NOMO-1 treated with DMSO at 0.1 percent for 48 hours (cell line): ENCODE measurements around the gene MPDU1.

Experiments
- DNase-seq: peaks from one replicate; lab custom pipeline; 2025; ENCODE audit not compliant: unreplicated experiment; lab: John Stamatoyannopoulos, UW

MPDU1 gene

DNA sequence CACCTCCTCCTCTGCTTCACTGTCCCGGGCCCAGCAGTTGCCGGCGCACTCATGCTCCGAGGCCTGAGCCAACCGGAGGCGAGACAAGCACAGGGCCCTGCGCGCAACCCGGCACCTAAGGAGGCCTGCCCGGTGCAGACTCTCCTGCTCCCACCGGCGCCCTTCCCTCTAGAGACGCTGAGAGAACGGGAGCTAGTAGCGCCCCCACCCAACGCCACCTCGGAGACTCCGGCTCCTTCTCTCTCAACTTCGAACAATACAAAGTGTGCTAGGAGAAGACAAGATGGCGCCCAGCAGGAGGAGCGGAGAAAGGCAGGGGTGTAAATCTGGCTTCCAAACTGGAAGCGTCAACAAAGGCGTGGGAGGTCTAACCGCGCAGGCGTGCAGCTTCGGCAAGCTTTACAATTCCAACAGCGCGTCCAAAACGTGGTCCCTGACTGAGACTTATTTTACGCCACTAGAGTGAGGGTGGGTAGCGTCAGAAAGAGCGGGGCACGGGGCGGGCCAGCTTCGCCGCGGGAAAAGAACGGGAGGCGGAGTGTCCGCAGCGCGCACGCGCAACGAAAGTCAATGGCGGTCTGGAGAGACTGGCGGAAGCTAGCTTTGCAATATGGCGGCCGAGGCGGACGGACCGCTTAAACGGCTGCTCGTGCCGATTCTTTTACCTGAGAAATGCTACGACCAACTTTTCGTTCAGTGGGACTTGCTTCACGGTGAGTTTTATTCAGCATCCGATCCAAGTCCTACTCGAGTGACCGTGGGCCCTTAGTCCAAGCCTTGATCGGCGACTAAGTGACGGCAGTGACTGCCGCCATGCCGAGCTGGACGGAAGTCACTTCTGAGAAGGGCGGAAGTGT lies at the start of gene MPDU1:
MPDU1 (plus strand) TSS at position 600 of the 857 bp plus-strand sequence; CDS start at position 611, 11 bp downstream.
- DNase-seq: peak; percentile 97

DNA sequence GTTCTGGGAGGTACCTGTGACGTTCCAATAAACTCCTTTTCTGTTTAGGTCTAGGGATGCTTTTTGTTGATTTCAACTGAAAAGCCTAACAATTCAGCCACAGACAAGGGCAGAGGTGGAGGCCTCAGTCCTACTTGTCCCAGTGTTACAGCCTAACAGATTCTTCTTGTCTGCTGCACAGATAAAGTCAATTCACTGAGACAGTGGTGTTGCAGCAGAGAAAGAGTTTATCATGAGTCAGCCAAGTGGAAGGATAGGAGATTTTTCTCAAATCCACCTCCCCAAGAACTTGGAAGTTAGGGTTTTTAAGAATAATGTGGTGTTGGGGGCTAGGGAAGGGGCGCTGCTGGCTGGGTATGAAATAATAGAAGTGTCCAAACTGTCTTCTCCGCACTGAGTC lies 45.6 kb upstream of the MPDU1 start:
- DNase-seq: no peak

DNA sequence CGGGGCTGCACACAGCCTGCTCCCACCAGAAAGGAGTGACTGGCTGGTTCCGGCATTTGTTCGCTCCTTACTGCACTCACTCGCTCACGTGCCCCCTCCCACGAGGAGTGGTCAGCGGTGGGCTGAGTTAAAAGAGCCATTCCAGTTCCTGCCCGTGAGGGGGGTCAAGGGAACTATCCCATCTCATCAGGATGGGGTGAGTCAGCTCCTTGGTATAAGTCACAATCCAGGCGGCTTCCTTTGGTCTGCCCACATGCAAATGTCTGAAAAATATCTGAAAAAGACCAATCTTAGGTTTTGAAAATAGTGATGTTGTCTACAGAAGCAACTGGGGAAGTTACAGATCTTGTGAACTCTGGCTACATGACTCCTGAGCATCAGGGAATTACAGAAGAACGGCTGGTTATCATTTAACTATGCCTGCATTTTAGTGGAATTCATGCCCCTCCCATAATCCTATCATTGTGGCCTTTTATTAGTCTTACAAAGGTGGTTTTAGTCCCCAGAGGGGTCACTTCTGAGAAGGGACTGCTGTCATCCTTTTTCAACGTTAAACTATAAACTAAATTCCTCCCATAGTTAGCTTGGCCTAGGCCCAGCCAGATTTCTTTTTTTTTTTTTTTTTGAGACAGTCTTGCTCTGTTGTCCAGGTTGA lies 44.6 kb upstream of the MPDU1 start:
- DNase-seq: no peak

DNA sequence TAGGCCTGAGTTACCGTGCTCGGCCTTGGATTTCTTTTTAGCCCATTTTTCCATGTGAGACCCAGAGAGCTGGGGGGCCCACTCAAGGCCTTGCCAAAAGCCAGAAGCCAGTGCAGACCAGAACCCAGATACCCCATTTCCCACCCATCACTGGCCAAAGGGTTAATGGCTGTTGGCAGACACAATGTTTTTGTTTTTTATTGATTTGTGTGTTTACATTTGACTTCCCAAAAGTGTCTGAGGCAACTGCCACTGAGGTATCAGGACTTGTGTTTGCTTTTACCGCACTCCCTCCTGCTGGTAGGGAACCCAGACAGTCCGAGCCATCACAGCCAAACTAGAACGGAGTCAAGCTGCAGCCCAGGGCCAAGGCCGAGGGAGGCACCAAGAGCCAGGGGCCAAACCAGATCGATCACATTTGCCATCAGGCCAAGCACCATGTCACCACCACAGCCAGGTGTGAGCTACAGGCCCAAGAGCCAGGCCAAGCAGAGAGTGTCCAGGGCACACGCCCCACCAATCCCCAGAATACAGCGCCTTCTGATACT lies 42.5 kb upstream of the MPDU1 start:
- no peak for DNase-seq

DNA sequence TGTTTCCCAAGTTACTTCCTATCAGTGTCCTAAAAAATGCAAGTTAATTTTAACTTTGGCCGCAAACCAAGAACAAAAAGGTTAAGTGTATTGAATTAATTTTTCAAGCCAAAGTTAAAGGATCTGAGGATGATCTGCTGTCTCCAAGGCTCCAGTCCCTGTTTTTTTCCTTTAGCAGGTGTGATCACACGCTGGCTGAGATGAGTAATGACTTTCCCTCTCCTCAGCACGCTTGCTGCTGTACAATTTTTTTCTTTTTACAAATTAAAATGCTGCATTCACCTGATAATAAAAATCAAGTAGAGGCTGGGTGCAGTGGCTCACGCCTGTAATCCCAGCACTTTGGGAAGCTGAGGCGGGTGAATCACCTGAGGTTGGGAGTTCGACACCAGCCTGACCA lies 38.7 kb upstream of the MPDU1 start:
- DNase-seq: no peak

DNA sequence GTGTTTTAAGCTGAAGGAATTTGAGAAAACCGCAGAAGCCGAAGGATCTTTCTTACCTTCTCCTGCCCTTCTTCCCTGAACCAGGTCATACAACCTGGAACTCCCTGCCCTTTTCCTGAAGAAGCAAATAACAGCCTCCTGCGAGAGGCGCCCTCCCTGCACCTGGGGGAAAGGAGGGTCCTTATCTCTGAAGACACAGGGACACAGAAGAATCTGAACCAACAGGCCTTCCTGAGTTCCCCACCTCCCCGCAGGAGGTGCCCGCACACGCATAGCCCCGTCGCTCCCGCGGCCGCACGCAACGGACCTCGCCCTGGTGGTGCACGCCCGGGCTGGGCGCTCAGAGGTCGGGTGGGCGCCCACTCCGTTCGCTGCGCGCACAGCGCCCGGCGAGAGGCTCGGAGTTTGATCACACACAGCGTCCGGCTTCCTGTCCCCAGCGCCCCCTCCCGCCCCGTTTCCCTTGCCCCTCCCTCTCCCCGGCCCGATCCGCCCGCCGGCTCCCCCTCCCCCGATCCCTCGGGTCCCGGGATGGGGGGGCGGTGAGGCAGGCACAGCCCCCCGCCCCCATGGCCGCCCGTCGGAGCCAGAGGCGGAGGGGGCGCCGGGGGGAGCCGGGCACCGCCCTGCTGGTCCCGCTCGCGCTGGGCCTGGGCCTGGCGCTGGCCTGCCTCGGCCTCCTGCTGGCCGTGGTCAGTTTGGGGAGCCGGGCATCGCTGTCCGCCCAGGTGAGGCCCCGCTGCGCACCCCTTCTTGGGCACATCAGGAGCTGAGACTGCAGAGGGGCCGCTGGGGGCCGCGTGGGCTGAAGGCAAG lies 34.9 kb upstream of the MPDU1 start, which contains the start of gene TNFSF12:
TNFSF12 (plus strand) TSS at position 474 of the 816 bp plus-strand sequence; CDS start at position 570, 96 bp downstream.
- no peak for DNase-seq

DNA sequence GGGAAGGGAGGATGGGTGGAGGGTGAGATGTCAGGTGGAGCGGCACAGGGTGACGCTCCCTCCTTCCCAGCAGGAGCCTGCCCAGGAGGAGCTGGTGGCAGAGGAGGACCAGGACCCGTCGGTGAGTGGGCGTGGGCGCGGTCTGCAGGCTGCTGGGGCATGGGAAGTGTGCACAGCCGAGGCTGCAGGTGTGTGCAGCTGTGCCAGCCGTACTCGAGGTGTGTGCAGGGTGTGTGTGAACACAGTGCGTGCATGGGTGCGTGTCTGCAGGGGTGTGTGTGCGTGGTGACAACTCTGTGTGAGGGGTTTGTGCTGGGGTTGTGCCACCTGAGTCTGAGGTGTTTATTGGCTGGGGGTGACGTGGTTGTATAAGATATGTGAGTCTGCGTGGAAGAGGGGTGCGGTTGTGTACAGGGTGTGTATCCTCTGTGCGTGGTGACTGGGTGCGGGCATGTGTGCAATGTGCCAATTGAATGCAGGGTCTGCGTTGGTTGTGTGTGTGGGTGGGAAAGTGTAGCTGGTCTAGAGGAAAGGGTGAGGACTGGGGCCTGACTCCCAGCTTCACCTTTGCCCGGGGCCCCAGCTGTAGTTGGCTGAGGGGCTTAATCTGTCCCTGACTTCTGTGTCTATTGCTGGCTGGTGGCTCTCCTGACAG lies 34.1 kb upstream of the MPDU1 start:
- no peak for DNase-seq

DNA sequence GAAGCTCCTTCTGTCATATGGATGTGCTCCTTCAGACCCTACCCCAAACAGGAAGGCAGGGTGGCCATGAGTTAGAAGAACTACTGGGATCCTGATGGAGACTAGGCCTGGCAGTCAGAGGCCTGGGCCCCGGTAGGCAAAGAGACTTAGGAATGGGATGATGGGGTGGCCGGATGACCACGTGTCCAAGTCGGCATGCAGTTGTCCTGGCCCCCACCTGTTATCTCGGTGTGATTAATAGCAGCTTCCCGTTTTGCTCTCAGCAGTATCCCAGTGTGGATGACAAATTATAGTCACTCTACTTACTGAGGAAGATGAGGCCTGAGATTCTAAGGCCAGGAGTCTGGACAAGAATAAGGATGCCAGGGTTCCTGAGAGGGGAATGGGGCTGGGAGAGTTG lies 33.3 kb upstream of the MPDU1 start:
- DNase-seq: no peak

DNA sequence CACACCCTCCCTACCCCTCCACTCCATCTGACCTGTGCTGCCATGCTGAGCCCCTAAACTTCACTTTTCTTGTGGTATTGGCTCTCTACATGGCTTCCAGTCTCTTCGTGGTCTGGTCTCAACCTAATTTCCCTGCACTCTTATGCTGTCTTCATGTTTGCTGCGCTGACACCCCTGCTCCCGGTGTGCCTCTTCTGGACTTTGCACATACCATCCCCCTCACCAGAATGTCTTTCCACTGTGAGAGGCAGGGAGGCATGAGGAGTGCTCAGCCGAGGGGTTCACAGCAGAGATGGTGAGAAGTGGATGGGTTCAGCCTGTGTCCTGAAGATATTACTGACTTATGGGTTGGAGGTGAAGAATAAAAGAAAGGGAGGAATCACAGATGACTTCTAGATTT lies 32.3 kb upstream of the MPDU1 start:
- no peak for DNase-seq

DNA sequence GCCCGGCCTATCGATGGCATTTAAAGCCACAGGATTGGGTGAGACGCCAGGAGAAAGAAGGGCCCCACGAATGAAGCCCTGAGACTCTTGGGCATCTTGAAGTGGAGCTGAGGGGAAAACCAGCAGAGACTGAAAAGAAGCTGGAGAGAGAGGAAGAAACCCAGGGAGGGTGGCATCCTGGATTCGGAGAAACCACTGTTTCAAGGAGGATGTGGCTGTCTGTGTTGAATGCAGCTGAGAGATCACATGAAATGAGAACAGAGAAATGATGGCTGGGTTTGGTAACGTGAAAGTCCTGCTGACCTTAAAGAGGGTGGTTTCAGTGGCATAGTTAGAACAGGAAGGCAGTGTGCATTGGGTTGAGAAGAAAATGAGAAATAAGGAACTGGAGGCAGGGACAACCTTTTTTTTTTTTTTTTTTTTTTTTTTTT lies 31.0 kb upstream of the MPDU1 start:
- DNase-seq: peak; percentile 80

DNA sequence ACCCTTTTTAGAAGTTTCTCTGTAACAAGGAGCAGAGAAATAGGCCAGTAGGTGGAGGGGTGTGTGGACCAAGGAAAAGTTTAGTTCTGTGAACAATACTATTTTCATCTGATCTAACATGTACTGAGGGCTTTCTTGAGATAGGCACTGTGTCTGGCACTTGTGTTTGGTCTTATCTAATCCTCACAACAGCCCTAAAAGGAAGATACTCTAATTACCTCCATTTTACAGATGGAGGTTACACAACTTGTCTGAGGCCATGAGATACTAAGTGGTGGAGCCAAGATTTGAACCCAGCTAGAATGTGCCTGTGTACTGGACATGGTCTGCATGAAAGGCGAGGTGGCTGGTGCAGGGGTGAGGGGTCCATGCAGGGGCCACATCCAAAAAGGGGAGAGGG lies 30.3 kb upstream of the MPDU1 start:
- DNase-seq: no peak

DNA sequence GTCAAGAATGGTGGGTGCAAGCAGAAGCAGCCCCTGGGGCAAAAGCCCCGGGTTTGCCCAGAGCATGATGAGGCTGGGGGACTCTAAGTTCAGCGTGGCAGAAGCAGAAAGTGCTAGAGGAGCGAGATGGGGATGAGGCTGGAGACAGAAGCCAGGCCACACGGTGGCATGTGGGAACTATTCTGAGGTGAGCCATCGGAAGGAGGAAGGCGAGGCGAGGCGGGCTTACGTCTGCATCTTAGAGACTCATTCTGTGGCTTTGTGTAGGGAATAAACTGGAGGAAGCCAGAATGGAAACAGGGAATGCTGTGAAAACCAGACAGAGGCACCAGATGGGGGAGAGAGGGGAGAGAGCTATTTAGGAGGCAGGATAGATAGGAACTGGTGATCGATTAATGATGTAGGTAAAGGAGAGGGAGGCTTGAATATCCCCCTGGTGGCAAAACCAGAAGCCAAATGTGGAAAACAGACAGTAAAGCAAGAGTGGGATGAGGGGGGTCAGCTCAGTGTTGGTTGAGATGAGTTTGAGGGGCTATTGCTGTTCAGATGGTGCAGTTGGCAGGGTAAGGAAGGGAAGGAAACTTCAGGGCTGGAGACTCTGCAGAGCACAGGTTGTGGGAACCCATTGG lies 28.2 kb upstream of the MPDU1 start:
- DNase-seq: no peak

DNA sequence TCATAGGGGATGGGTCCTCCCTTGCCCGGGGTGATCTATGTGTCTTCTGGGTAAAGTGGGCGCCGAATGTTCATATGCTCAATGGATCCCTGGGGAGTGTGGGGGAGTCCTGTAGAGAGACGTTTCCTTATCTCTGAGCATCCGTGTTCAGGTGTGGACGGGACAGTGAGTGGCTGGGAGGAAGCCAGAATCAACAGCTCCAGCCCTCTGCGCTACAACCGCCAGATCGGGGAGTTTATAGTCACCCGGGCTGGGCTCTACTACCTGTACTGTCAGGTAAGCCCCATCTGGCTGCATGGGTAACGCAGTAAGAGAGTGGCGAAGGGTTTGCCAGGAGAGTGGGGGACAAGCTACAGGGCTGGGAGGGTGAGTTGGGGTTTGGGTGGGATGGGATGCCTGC lies 27.0 kb upstream of the MPDU1 start:
- DNase-seq: no peak

DNA sequence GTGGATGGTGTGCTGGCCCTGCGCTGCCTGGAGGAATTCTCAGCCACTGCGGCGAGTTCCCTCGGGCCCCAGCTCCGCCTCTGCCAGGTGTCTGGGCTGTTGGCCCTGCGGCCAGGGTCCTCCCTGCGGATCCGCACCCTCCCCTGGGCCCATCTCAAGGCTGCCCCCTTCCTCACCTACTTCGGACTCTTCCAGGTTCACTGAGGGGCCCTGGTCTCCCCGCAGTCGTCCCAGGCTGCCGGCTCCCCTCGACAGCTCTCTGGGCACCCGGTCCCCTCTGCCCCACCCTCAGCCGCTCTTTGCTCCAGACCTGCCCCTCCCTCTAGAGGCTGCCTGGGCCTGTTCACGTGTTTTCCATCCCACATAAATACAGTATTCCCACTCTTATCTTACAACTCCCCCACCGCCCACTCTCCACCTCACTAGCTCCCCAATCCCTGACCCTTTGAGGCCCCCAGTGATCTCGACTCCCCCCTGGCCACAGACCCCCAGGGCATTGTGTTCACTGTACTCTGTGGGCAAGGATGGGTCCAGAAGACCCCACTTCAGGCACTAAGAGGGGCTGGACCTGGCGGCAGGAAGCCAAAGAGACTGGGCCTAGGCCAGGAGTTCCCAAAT lies 26.4 kb upstream of the MPDU1 start:
- no peak for DNase-seq

DNA sequence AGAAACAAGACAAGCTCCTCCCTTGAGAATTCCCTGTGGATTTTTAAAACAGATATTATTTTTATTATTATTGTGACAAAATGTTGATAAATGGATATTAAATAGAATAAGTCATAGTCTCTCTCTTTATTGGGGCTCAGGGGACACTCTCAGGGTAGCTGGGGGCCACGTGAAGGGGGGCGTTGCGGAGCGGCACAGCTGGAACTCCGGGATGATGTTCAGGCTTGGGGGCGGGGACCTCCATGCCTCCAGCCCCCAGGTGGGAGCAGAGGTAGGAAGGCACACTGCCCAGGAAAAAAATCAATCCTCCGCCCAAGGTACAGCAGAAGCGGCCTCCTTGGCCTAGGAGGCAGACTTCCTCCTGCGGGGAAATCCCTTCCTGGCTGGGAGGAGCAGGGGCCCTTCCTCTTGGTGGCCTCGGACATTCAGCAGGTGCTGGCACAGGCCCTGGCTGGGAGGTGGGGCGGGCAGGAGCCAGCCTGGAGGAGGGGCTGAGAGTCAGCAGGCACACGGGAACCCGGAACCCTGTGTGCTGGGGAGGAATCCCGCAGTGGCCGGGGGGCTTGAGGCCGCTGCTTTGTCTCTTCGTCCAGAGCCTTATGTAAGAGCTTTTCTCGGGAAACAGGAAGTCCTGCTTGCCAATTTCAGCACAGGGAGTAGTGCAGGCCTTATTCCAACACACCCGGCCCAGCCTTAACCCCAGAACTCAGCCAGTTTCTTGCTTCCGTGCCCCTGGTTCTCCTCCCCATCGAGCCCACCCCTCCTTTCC lies 25.7 kb upstream of the MPDU1 start:
- DNase-seq: peak; percentile 75

DNA sequence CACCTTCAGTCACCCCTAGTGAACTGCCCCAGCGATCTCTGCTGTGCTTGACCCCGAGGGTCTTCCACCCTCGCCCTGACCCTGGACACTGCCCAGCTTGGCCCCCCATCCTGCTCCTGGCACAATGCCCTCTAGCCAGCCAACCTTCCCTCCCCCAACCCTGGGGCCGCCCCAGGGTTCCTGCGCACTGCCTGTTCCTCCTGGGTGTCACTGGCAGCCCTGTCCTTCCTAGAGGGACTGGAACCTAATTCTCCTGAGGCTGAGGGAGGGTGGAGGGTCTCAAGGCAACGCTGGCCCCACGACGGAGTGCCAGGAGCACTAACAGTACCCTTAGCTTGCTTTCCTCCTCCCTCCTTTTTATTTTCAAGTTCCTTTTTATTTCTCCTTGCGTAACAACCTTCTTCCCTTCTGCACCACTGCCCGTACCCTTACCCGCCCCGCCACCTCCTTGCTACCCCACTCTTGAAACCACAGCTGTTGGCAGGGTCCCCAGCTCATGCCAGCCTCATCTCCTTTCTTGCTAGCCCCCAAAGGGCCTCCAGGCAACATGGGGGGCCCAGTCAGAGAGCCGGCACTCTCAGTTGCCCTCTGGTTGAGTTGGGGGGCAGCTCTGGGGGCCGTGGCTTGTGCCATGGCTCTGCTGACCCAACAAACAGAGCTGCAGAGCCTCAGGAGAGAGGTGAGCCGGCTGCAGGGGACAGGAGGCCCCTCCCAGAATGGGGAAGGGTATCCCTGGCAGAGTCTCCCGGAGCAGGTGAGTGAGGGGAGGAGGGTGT lies 24.9 kb upstream of the MPDU1 start, which contains the start of gene TNFSF13:
TNFSF13 (plus strand) TSS at position 207 of the 776 bp plus-strand sequence; CDS start at position 497, 290 bp downstream.
- peak; percentile 87 for DNase-seq

DNA sequence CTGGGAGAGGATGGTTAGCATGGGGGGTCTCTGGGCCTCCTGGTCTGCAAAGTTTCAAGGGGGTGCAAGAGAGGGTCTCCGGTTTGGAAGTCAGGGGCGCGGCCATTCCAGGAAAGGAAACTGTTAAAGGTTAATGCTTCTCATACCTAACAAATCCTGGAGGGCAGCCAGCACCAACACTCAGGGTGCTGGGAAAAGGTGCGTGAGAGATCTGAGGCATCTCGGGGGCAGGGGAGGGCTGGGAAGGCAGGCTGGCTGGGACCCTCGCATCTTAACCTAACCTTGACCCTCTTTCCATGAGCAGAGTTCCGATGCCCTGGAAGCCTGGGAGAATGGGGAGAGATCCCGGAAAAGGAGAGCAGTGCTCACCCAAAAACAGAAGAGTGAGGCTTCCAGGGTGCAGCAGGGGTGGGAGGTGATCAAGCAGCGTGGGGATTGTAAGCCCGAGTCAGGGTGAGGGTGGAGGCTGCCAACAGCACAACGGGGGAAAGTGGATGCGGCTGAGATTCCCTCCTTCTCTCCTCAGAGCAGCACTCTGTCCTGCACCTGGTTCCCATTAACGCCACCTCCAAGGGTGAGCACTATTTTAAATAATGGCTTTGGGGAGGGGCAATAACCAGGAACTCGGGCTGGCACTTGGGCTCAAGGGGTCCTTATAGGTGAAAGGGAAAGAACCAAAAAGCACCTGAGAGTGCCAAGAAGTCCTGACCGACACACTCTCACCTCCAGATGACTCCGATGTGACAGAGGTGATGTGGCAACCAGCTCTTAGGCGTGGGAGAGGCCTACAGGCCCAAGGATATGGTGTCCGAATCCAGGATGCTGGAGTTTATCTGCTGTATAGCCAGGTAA lies 24.1 kb upstream of the MPDU1 start:
- no peak for DNase-seq
